Neural cell (in vitro differentiated cells): Measurements from ENCODE around the gene TOMM7. TPM values are rescaled to one million over a fixed set of nuclear protein-coding genes. Genes with fewer than 3 reads are reported as not detected.

Experiments used
- H2AFZ ChIP-seq: fragments of 200-600, 300-800 bp; sonication (generic), shearing (Covaris generic); 2 replicates; pipeline ENCODE4 v1.6.0; 2014; ENCODE audit warnings: low read depth, mild to moderate bottlenecking, antibody characterized with exemption, low read length, moderate library complexity
- H3F3A ChIP-seq: fragments of 200-600 bp; shearing (Covaris generic); 2 replicates; pipeline ENCODE4 v1.6.1; 2016; ENCODE audit warnings: mild to moderate bottlenecking, moderate library complexity, mixed read lengths, antibody characterized with exemption, low read length; ENCODE audit not compliant: insufficient read depth, poor library complexity, severe bottlenecking
- H3K27ac ChIP-seq: fragments of 200-600, 300-800 bp; sonication (generic), shearing (Covaris generic); 2 replicates; pipeline ENCODE4 v1.5.1; 2014; ENCODE audit warnings: mild to moderate bottlenecking, low read length, moderate library complexity
- H3K27me3 ChIP-seq: fragments of 300-800, 200-600 bp; sonication (generic), shearing (Covaris generic); 2 replicates; pipeline ENCODE4 v1.6.0; 2014; ENCODE audit warnings: mild to moderate bottlenecking, low read depth, low read length, moderate library complexity; ENCODE audit not compliant: insufficient read depth
- H3K36me3 ChIP-seq: fragments of 300-800, 200-600 bp; sonication (generic), shearing (Covaris generic); 2 replicates; pipeline ENCODE4 v1.5.1; 2014; ENCODE audit warnings: mild to moderate bottlenecking, antibody characterized with exemption, low read length, moderate library complexity; ENCODE audit not compliant: insufficient read depth
- H3K4me2 ChIP-seq: fragments of 300-800, 200-600 bp; sonication (generic), shearing (Covaris generic); 2 replicates; pipeline ENCODE4 v1.6.0; 2014; ENCODE audit warnings: mild to moderate bottlenecking, low read length
- H3K4me3 ChIP-seq: fragments of 300-800, 200-600 bp; sonication (generic), shearing (Covaris generic); 2 replicates; pipeline ENCODE4 v1.5.1; 2014; ENCODE audit warnings: mild to moderate bottlenecking, low read length, moderate library complexity
- H3K79me2 ChIP-seq: fragments of 200-600 bp; shearing (Covaris generic); replicated peaks from 2 replicates; pipeline ENCODE4 v1.6.0; 2014; ENCODE audit warnings: mild to moderate bottlenecking, low read length, moderate library complexity; ENCODE audit not compliant: insufficient read depth
- H3K9ac ChIP-seq: fragments of 300-800, 200-600 bp; sonication (generic), shearing (Covaris generic); 2 replicates; pipeline ENCODE4 v1.6.1; 2016; ENCODE audit warnings: mild to moderate bottlenecking, low read length, mixed read lengths
- H3K9me2 ChIP-seq: fragments of 200-600 bp; shearing (Covaris generic); 2 replicates; pipeline ENCODE4 v1.6.1; 2016; ENCODE audit warnings: mild to moderate bottlenecking, low read length, mixed read lengths; ENCODE audit not compliant: insufficient read depth
- H3K9me3 ChIP-seq: fragments of 200-600, 300-800 bp; sonication (generic), shearing (Covaris generic); 2 replicates; pipeline ENCODE4 v1.6.1; 2016; ENCODE audit warnings: mild to moderate bottlenecking, mixed run types, low read length, moderate library complexity, mixed read lengths
- H4K20me1 ChIP-seq: fragments of 200-600 bp; shearing (Covaris generic); 2 replicates; pipeline ENCODE4 v1.6.1; 2016; ENCODE audit warnings: mild to moderate bottlenecking, mixed run types; ENCODE audit not compliant: insufficient read depth
- CTCF ChIP-seq: fragments of 450-650 bp; IDR thresholded peaks from 2 replicates; pipeline ENCODE4 v1.5.1; 2014; ENCODE audit warnings: antibody characterized with exemption, mild to moderate bottlenecking, moderate library complexity; ENCODE audit not compliant: poor library complexity, severe bottlenecking
- EP300 ChIP-seq: fragments of 450-650 bp; conservative IDR thresholded peaks from 2 replicates; pipeline ENCODE4 v1.6.1; 2014; ENCODE audit warnings: antibody characterized with exemption, mild to moderate bottlenecking, moderate library complexity; ENCODE audit not compliant: poor library complexity, severe bottlenecking
- EZH2 ChIP-seq: fragments of 200-600, 300-800 bp; shearing (Covaris generic), sonication (generic); IDR thresholded peaks from 2 replicates; pipeline ENCODE4 v1.6.1; 2014; ENCODE audit warnings: antibody characterized with exemption, low read length, borderline replicate concordance, mild to moderate bottlenecking; ENCODE audit not compliant: insufficient read depth, poor library complexity, severe bottlenecking
- MXI1 ChIP-seq: fragments of 450-650 bp; conservative IDR thresholded peaks from 2 replicates; pipeline ENCODE4 v1.6.1; 2014; ENCODE audit warnings: antibody characterized with exemption, mild to moderate bottlenecking; ENCODE audit not compliant: poor library complexity, severe bottlenecking
- POLR2AphosphoS5 ChIP-seq: IDR thresholded peaks from 2 replicates; pipeline ENCODE4 v1.6.1; 2012
- RAD21 ChIP-seq: fragments of 450-650 bp; conservative IDR thresholded peaks from 2 replicates; pipeline ENCODE4 v1.6.1; 2014; ENCODE audit warnings: antibody characterized with exemption, mild to moderate bottlenecking, moderate library complexity
- REST ChIP-seq: IDR thresholded peaks from 2 replicates; pipeline ENCODE4 v1.6.1; 2012; ENCODE audit warnings: borderline replicate concordance
- SMC3 ChIP-seq: fragments of 450-650 bp; conservative IDR thresholded peaks from 2 replicates; pipeline ENCODE4 v1.6.1; 2014; ENCODE audit warnings: antibody characterized with exemption, mild to moderate bottlenecking, moderate library complexity; ENCODE audit not compliant: poor library complexity
- TAF1 ChIP-seq: IDR thresholded peaks from 2 replicates; pipeline ENCODE4 v1.6.1; 2012; ENCODE audit warnings: low read depth
- polyA plus RNA-seq: library from polyadenylated mRNA; depleted of rRNA; stranded (reverse); fragments of >200 nt; gene quantifications from 2 replicates; pipeline ENCODE4 v1.2.3, GENCODE V29; 2014

The TOMM7 gene
- polyA plus RNA-seq, 1 donor from 2014 or later = 241 TPM

GRCh38 chr7:22827563-22827962, 4.9 kb upstream of the TOMM7 start:
- Histone ChIP-seq H3K9ac (no peak overlapping the region), H3K27ac (no peak overlapping the region)

GRCh38 chr7:22826593-22826992, 3.9 kb upstream of the TOMM7 start:
- Histone ChIP-seq H3K9me2 (no peaks in the 10 kb centered on the region), H3F3A (no peaks in the 10 kb centered on the region), H2AFZ (no peak overlapping the region), H3K4me2 (no peak overlapping the region), H3K36me3 (no peaks in the 10 kb centered on the region), H3K9ac (no peak overlapping the region), H3K4me3 (no peak overlapping the region), H3K27me3 (no peaks in the 10 kb centered on the region), H4K20me1 (no peaks in the 10 kb centered on the region), H3K79me2 (peaks cover 8% of the 10 kb centered on the region), H3K9me3 (no peaks in the 10 kb centered on the region), H3K27ac (no peak overlapping the region)
- no peak for TF ChIP-seq TAF1
- TF ChIP-seq POLR2AphosphoS5 = no peak
- TF ChIP-seq MXI1 = no peak
- no peak for TF ChIP-seq RAD21
- TF ChIP-seq EZH2 = no peak
- TF ChIP-seq CTCF = no peak
- no peak for TF ChIP-seq EP300
- no peak for TF ChIP-seq REST
- no peak for TF ChIP-seq SMC3

More at GRCh38 chr7:22827563-22827962, 4.9 kb upstream of the TOMM7 start:
- TF ChIP-seq SMC3 = no peak
- no peak for TF ChIP-seq RAD21
- no peak for TF ChIP-seq MXI1
- TF ChIP-seq EZH2 = no peak
- TF ChIP-seq REST = no peak
- TF ChIP-seq POLR2AphosphoS5 = no peak
- no peak for TF ChIP-seq TAF1
- Histone ChIP-seq H3K4me3 (no peak overlapping the region), H2AFZ (no peak overlapping the region), H3F3A (no peaks in the 10 kb centered on the region), H4K20me1 (no peaks in the 10 kb centered on the region), H3K9me3 (no peaks in the 10 kb centered on the region), H3K27me3 (no peaks in the 10 kb centered on the region), H3K9me2 (no peaks in the 10 kb centered on the region), H3K36me3 (no peaks in the 10 kb centered on the region), H3K79me2 (no peaks in the 10 kb centered on the region), H3K4me2 (no peak overlapping the region)
